Stimulated activated CD8-positive, alpha-beta memory T cell treated with anti-CD3 and anti-CD28 coated beads, Interleukin-15, amount 100 ng/mL, for 4 hours (primary cell): Measurements from ENCODE around the gene SHMT2.
"Not testable (repeated sequence)": the region's sequence is repeated elsewhere in the genome, so short reads cannot be mapped to it uniquely, and the experiment has no call there.

Experiments used
- DNase-seq, 2 donors: peaks; one replicate each; pipeline ENCODE4 v3.0.0-alpha.2; 2020; ENCODE audit warnings: low read depth in 2 of 2

Gene SHMT2

DNA sequence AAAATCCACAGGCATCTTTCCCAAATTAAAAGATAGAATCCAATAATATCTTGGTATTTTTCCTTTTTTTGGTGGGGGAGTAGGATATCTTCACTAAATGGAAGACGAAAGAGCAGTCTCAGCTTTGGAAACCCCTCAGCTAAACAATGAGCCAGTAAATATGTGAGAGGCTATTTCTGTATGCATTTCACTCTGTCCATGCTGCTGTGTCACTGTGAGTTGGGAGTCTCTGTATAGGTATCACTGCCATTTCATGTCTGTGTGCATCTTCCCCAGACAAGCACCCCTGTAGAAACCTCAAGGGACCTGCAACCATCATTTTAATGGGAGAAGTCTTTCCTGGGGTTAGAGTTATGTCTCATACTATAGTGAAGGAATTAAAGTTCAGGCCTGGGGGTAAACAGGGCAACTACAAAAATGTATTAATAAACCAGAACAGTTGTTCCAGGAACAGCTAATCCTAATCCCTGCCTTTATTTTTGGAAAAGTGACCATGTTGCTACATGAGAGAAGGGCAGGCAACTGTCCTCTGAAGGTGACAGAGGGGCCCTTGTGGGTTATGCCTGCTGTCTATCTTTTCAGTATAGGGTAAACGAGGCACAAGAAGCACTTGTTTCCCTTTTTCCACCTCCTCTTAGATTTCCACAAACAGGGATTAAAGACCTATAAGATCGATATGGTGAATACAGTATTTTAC, 32.8 kb downstream of the SHMT2 start:
- no peak for DNase-seq

GRCh38 chr12:57263096-57263495, 33.6 kb downstream of the SHMT2 start:
- no peak for DNase-seq

- DNase-seq: no peak
Observed at GRCh38 chr12:57266681-57267080, 37.2 kb downstream of the SHMT2 start.

DNA sequence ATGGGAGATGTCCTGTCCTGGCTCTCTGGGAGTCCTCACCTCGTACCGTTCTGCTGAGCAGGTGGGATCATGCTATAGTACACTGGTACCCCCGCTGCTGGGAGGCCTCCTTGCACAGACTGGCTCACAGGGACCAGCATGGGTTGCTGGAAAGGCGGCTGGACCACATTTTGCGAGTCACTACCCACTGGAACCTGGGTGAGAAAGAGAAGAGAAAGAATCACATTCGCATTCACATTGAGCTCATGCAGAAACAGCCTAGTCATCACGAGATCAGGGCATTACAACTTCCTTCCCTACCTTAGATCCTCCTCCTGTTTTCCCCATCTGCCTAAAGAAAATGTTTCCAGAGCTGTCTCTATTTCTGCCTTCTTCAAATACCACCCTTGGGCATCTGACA, 38.8 kb downstream of the SHMT2 start:
- no peak for DNase-seq

- no peak for DNase-seq
Observed at GRCh38 chr12:57270966-57271470, 41.5 kb downstream of the SHMT2 start.

DNA sequence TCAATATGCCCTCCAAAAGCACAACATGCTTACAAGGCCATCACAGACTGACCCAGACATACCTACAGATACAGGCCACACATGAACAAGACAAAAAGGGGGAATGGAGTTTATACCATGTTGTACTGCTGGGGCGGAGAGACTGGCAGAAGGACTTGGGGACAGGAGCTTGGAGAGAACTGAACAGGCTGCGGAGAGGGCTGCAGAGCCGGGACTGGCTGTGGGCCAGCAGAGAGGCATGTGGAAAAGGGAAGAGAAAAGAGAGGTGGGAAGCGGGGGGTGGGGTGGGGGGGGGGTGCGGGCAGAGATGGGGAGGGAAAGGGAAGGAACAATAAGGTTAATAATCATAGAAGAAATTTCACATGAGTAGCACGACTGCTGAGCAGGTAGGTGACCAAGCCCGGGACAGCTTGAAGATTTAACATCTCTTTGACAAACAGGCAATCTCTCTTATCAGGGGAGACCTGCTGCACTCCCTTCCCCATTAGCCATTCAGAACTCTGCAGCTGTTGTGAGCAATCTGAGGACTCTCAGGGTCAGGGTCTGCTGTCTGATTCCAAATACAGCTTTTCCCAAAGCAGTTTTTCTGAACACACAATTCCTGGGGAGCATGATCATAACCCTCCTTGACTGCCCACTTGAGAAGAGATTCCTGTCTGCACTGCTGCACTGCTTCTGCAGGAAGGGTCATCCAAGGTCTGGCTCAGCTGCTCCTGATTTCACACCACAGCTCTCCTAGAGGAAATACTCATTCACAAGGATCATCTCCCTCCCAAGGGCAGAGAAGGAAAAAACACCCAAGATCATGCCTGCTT, 43.0 kb downstream of the SHMT2 start:
- no peak for DNase-seq

- no peak for DNase-seq
Observed at GRCh38 chr12:57273516-57273915, 44.0 kb downstream of the SHMT2 start.

GRCh38 chr12:57276233-57276632, 46.7 kb downstream of the SHMT2 start:
- DNase-seq: not testable (repeated sequence)

DNA sequence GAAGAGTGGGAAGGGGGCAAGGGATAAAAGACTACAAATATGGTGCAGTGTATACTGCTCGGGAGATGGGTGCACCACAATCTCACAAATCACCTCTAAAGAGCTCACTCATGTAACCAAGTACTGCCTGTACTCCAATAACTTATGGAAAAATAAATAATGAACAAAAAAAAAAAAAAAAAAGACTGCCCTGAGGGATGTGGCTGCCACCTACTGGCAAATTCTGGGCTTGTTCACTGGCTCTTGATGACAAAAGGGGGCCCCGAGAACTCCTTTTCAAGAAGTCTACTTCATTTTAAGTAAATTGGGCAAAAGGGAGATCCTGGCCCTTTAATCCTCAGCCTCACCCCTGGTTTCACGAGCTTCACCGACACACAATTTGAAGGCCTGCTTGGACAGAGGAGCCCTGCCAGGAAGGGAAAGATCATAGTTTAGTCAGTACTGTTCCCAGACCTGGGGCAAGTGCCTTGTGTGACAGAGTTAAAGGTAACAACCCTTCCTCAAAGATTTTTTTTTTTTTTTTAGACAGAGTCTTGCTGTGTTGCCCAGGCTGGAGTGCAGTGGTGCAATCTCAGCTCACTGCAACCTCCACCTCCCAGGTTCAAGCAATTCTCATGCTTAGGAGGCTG, 47.5 kb downstream of the SHMT2 start:
- no peak for DNase-seq

- no peak for DNase-seq
Observed at GRCh38 chr12:57278465-57279381, 49.2 kb downstream of the SHMT2 start.

DNA sequence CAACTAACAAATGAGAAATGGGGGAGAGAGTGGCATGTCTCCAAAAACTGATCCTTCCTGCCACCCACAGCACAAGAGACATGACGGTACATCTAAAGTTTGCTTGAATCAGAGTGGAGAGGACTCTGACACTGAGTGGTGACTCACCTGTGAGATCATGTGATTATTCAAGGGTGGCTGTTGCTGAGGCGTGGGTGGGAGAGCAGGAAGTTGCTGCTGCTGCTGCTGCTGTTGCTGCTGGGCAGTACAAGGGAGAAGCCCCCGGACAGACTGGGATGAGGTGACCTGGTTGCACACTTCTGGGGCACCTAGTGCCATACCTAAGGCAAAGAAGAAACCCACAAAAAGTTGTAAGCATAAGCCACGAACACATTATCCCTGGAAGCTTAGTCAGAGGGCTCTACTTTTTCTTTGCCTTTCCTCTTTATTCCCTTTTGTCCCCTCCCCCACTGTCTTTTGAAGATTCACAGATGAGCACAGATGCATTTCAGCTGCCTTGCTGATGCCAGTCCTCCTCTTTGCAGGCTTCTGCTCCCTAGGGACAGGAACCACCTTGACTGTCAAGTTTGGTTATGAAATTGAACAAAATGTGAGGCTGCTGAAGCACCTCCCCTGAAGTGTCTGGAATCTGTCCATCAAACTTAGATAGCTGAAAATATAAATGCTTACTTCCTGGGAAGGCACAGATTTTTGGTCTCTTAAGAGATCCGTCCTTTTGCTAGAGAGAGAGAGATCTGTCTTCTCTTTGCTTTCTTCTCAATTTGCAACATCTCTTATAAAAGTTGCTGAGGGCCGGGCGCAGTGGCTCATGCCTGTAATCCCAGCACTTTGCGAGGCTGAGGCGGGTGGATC, 50.9 kb downstream of the SHMT2 start:
- peak; percentile 46 to 68 for DNase-seq

DNA sequence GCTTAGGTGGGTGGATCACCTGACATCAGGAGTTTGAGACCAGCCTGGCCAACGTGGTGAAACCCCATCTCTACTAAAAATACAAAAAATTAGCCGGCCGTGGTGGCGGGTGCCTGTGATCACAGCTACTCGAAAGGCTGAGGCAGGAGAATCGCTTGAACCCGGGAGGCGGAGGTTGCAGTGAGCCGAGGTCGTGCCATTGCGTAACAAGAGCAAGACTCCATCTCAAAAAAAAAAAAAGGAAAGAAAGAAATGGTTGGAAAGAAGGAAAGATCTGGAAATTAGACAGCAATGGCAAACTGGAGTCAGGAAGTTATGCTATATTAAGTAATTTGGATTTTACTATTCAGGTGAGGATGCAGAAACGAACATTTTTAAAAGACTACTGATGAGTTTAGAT, 52.6 kb downstream of the SHMT2 start:
- DNase-seq: not testable (repeated sequence)
